ENCODE data around the gene JARID2.

The JARID2 gene

DNA sequence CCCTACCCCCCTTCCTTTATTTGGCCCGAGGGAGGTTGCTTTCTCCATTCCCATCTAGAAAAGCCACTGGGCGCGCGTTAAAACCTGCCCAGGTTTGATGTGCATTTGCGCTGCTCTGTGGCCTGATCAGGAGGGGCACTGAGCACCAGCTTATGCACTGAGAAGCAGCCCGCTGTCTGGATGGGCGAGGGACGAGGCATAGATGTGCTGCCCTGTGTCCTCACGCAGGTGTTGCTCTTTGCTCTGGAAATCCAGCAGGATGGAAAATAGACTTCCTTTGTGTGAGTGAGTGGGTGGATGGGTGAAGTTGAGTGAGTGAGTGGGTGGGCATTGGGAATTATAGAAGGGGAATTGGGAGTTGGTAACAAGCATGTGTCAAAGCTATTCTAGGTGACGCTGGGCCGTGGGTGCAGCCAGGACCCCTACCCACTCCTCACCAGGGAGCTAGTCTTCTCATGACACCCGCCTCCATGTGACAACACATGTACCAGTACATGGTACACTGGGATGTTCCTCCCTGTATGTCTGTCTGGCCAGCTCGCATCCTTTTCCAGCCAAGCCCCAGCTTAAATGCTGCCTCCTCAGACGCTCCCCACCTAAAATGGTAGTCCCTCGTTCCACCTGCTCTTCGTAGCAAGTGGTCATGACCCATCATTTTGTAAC lies 254.3 kb downstream of the JARID2 start:
- DNase-seq, result no peak

GRCh38 chr6:15500901-15501825 lies 255.3 kb downstream of the JARID2 start:
- no peak for DNase-seq

- DNase-seq, result no peak
These were observed 256.1 kb downstream of the JARID2 start for GRCh38 chr6:15501826-15502445.

DNA sequence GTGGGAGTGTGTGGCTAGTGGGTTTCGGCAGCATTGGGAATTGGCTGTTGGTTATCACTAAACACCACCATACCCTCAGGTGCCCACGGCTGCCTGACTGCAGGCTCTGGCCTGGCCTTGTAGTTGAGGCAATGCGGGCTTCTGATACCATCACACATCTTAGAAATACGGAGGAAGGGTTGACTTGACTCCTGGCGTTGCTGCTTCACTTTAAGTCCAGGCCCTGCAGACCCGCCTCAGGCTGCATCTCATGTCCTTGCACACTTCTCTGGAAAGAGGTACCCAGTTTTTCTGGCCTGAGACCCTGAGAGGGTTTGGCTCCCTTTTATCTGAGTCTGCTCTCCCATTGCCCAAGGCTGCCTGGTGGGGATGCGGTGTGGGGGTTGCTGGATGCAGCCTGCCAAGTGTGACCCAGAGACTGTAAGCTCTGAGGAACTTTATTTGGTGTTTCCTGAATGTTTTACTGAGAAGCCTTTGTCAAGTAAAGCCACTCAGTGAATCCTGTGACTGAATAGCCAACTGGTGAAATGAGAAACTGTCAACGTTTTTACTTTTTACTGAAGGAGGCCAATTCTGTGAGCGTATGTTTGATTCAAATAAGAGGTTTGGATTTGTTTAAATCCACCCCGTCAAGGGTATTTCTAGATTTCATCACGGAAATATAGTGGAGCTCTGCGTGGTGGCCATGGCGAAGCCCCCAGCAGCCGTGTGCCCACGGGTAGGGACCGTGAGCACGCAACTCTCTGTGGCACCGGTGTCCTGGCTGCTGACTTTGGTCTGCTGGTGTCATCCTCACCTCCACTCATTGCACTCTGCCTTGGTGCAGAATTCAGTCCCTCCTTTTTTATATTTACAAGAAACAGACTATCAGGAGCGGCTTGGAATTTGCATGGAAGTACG lies 256.8 kb downstream of the JARID2 start:
- DNase-seq, result no peak

DNA sequence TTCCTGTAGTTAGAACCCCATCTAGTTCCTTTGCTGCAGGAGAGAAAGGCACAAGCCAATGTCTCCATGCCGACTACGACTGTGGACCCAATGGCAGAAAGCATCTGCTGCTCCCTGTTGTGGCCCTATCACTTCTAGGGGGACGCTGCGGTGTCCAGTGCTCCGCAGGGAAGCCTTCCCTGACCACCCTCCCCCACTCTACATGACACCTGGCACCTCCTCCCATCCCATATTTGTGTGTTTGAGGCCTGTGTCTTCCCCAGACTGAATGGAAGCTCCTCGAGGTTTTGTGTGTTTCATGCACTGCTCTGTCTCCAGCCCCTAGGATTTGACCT lies 257.4 kb downstream of the JARID2 start:
- DNase-seq, result no peak

DNA sequence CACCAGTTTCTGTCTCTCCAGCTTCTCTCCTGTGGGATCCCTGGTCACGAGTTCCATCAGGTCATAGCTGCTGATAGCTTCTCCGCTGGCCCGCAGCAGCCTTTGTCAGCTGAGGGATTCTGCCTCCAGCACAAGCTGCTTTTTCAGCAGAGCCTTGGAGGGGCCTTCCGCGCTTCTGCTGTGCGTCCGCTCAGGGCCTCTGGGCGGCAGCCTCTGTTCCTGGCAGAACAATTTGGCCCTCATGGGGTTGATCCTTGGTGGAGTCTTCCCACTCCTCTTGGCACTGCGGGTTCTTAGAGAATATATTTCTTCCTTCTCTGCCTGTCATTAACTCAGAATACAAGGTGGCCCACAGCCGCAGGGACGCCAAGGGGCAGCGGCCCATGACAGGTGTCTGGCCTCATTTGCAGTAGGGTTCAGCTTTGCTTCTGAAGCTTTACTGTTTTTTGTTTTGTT lies 258.2 kb downstream of the JARID2 start:
- no peak for DNase-seq

DNA sequence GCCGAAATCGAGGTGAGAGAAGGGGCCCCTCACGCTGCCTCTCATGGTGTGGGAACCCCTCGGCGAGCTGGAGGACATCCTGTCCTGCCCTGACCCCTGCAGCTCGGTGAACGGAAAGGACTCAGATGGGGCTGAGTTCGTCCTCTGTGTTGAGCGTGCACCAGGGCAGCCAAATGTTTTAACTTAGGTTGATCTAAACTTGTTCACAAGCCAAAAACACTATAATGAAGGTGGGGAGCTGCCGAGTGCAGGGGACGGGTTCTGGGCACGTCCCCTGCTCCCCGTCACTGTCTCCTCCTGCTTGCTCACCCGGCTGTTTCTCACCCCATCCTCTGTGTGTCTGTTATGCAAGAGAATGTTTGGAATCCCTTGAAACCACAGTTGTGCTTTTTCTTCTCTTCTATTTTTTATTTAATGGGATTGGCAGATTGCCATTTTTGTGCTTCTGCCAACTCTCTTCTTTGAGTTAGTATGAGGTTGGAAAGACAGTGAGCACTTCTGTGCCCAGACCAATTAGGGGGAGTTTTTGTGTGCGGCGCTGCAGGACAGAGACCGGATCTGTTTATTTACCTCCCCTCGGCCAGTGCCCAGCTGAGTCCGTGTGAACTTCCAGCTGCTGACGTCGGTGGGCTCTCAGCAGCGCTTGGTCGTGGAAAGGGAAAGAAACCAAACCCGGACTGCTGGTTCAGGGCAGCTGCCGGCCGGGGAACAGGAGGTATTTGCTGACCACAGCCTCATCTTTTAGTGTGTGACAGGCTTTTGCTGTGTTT lies 258.9 kb downstream of the JARID2 start:
- DNase-seq, result no peak

DNA sequence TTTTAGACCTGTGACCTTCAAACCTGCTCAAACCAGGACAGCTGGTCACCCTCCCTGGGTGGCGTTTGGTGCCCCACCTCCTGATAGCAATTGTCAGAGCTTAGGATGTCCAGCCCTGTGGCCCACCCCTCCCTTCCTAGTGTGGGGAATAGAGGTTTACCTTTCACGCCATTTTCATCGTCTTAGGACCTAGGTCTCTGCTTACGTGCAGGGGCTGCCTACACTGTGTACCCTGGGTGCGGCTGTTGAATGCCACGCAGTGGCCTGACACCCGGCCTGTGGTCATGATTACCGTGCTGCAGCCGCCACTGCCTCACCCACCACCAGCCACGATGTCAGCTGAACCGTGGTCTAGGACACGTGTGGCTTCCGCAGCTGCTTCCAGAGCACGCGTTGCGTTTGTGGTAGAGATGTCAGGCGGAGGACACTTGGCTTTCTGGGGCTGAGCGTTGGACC lies 259.6 kb downstream of the JARID2 start:
- DNase-seq, result no peak

DNA sequence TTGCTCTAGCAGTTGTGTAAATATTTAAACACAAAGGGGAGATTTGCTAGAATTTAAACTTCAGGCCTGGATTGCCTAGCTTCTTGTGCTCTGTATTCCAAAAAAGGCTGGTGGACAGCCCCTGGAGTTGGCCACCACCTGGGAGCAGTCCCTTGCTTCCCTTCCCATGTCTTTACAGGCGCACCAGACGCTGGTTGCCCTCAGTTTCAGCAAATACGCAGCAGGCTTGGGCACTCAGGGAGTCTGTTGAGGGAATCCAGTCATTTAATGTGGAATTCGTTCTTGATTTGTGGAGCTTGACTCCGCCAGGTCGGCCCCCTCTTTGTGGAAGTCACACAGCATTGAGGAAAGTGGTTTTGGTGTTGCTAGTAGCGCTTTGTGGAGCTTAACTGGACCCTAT lies 260.2 kb downstream of the JARID2 start:
- no peak for DNase-seq

- DNase-seq, result no peak
These were observed 261.4 kb downstream of the JARID2 start for GRCh38 chr6:15507221-15507620.

- no peak for DNase-seq
These were observed 261.9 kb downstream of the JARID2 start for GRCh38 chr6:15507746-15508145.

DNA sequence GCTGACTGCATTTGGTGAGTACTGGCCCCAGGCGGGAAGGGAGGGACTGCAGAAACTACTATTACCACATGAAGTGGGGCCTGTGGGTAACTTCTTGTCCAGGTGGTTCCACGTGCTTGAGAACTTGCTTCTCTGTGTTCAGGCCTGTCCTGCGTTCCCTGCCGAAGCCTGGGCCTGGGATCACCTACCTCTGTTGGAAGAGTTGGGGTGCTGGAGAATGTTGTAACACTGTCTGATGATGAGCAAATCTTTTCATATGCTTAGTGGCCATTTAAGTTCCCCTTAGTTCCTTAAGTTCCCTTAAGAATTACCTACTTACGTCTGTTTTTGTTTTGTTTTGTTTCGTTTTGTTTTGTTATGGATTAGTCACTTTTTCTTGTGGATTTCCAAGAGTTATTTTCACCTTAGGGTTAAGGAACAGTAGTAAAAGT lies 262.6 kb downstream of the JARID2 start:
- DNase-seq, result no peak

GRCh38 chr6:15508931-15509330 lies 263.1 kb downstream of the JARID2 start:
- DNase-seq, result no peak

DNA sequence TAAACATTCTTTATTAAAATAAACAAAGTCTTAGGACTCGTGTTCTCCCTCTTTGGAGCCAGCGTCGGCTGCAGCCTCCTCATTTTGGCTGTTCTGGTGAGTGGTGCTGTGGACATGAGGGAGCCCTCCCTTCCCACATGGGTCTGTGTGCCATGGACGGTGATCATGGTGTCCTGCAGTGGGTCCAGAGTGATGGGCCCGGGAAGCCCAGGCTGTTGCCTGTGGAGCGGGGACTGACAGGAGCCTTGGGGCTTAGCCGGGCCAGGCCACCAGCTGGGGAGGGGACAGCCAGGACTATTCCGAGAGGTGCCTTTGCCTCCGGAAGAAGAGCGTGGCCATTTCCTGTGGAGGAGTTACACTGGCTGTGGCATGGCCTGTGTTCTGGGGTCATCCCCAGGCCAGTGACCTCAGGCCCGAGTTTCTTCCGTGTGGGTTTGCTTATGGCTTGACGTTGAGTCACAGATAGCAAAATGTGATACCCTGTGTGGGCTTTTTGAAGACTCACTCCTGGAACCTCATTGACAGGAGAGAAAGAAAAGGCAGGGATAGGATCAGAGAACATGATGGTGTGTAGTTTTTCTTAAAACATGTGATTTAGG lies 263.6 kb downstream of the JARID2 start:
- no peak for DNase-seq

DNA sequence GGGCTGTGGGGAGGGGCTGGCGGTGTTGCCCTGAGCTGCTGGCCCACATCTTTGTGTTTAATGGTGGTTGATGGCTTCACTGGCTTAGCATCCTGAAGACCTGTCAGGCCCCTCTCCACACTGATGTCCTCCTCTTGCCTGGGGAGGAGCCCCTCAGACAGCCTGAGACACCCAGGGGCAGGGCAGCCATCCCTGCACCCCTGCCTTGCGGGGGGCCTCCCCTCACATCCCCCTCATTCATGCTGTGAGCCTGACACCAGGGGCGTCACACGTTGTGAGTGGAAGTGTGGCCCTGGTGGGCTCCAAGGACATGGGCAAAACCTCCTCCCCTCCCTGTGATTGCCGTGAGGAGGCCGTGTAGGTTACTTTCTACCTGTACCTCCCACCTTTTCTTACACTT lies 264.3 kb downstream of the JARID2 start:
- no peak for DNase-seq

DNA sequence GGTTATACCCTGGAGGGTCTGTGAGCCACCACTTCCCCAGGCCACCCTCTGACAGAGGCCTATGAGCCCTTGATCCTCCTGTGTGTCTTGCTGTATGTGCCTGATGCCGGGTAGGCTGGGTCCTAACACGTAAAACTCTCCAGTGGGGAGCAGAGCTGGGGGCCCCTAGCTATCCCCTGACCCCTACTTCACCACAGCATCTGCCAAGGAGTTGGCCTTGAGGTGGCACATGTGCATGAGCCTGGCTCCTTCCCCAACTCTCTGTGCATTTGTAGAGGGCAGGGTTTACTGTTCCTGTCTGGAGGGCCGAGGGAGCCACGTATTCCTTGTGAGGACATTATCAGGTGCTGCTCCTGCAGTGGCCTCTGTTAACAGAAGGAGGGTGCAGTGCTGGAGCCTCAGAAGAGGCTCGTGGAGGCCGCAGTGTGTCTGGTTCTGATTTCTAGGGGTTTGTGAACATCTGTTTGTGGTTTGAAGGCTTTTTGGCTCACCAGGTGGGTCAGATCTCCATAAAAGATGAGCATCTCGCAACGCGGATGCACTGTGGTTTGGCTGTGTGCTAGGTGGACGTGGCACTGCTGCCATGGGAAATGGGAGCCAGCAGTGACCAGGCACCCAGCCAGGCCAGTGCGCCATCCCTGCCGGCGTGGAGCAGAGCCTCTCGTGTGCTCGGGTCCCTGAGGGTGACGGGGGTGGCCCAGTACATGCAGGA lies 264.8 kb downstream of the JARID2 start:
- no peak for DNase-seq

DNA sequence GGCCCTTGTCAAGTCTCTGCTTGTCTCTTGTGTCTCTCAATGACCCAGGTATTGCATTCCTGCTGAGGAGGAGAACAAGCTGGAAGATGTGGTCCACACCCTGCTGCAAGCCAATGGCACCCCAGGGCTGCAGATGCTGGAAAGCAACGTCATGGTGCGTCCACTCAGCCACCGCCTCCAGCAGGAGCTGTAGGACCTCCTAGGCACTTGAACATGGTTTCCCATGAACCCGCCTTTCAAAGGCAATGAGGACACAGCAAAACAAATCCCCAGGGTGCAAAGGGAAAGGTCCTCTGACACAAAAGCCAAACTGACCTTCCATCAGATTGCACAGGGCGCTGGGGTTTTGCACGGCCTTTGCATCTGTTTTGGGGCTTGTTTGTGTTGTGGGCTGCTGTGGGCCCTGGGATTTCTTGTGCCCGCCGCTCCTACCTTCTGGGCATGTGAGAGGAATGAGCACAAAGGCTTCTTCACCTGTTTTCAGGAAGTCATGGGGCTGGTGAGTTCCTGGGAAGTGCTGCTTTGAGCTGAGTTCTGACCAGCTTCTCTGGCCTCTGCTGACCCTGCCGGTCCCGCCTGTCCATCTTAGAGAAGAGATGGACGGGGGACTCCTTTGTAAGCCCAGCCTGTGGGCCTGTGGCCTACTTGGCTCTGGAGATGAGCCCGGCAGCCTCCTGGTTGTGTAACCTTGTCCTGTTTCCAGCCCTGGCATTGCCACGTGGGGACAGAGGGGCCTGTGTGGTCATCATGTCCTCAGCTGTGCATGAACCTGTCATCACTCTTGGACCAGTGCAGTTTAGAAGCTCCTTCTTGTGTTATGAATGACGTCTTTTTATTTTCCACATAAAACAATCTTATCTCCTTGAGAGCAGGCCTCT lies 265.6 kb downstream of the JARID2 start:
- DNase-seq, result no peak

DNA sequence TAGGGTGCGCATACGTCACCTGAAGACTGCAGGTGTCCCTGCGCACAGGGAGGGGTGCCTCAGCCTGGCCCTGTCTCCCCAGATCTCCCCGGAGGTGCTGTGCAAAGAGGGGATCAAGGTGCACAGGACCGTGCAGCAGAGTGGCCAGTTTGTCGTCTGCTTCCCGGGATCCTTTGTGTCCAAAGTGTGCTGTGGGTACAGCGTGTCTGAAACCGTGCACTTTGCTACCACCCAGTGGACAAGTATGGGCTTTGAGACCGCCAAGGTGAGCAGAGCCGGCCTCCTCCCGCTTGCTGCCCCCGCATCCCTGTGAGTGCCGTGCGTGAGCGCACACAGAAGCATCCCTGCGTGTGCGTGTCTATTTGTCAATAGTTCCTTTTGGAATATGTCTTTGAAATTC lies 266.3 kb downstream of the JARID2 start:
- no peak for DNase-seq

DNA sequence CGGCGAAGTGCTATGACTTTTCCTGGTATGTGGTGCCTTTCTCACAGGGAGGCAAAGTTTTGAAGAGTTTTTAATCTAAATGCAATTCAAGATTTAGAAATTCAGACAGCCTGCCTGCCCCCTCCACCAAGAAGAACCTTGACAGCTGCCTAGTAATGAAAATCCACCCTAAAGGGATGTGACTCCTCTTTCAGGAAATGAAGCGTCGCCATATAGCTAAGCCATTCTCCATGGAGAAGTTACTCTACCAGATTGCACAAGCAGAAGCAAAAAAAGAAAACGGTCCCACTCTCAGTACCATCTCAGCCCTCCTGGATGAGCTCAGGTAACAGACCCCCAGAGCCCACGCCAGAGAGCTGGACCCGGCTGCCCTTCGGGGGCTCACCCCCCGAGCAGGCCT lies 266.9 kb downstream of the JARID2 start:
- no peak for DNase-seq

All from central memory CD4-positive, alpha-beta T cell (primary cell).